ENCODE results near the gene KLF11.
A peak's percentile ranks its signal among the peaks of the same experiment; 100 is the strongest.

Gene KLF11

GRCh38 chr2:10067330-10067729 lies 24.0 kb downstream of the KLF11 start:
- no peak for DNase-seq (ENCODE audit: low read depth)
- no peak overlapping the region for H3K4me3 ChIP-seq (ENCODE audit: low read depth, low read length)
- TF ChIP-seq, protein P1, sequence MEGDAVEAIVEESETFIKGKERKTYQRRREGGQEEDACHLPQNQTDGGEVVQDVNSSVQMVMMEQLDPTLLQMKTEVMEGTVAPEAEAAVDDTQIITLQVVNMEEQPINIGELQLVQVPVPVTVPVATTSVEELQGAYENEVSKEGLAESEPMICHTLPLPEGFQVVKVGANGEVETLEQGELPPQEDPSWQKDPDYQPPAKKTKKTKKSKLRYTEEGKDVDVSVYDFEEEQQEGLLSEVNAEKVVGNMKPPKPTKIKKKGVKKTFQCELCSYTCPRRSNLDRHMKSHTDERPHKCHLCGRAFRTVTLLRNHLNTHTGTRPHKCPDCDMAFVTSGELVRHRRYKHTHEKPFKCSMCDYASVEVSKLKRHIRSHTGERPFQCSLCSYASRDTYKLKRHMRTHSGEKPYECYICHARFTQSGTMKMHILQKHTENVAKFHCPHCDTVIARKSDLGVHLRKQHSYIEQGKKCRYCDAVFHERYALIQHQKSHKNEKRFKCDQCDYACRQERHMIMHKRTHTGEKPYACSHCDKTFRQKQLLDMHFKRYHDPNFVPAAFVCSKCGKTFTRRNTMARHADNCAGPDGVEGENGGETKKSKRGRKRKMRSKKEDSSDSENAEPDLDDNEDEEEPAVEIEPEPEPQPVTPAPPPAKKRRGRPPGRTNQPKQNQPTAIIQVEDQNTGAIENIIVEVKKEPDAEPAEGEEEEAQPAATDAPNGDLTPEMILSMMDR (IDR thresholded peaks at IDR 0.05; ENCODE audit: low read depth, low read length, missing control alignments), result no peak

DNA sequence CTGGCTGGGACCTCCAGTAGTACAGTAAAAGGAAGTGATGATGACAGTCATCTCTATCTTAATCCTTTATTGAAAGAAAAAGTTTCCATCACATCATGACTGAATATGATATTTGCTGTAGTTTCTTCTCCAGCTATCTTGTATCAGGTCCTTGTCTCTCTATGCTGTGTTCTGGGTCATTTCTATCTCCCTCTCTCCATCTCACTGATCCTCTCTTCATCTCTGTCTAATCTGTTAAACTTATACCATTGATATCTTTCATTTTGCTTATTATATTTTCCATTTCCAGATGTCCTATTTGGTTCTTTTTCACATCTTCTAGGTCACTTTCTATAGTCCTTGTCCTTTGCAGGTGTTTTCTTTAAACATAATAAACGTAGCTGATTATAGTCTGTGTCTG lies 24.5 kb downstream of the KLF11 start:
- TF ChIP-seq, protein P1 (IDR thresholded peaks at IDR 0.05; ENCODE audit: low read depth, low read length, missing control alignments), result no peak
- H3K4me3 ChIP-seq (ENCODE audit: low read depth, low read length), result no peak overlapping the region
- DNase-seq (ENCODE audit: low read depth), result no peak

DNA sequence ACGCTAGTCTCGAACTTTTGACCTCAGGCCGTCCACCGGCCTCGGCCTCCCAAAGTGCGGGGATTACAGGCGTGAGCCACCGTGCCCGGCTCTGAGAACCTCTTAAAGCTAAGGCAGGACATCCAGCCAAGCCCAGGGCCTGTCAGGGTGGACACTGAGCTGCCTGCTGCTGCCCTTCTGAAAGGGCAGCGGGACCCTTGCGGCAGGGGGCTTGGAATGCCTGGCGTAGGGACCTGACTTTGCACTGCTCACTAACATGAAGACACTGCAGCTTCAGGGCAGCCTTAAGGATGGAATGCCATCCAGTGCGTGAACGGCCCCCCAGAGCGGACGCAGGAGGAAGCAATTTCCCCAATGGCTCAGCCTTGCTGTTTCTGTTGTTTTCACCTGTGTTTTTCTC lies 27.8 kb downstream of the KLF11 start:
- no peak for DNase-seq (ENCODE audit: low read depth)
- TF ChIP-seq, protein P1 (IDR thresholded peaks at IDR 0.05; ENCODE audit: low read depth, low read length, missing control alignments), result no peak

DNA sequence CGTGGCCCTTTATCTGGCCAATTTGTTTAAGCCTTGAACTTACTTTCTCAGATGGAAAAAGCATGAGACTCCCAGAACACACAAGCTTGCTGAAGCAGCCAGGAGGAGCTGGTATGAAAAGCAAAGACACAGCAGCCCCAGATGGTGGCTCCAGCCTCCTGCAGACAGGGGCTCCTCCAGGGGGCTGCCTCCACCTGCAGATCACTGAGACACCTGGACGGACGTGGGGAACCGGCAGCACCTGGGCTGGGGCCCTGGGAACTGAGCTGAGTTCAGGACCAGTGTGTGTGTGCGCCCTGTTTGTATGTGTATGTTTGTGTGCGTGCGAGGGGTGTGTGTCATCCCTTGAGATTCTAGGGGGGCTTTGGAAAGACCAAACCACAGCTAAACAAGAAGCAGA lies 28.2 kb downstream of the KLF11 start:
- H3K4me3 ChIP-seq (ENCODE audit: low read depth, low read length), result no peak overlapping the region
- TF ChIP-seq, protein P1 (IDR thresholded peaks at IDR 0.05; ENCODE audit: low read depth, low read length, missing control alignments), result no peak
- no peak for DNase-seq (ENCODE audit: low read depth)

More for the DNA sequence above, 27.8 kb downstream of the KLF11 start:
- H3K4me3 ChIP-seq (ENCODE audit: low read depth, low read length), result no peak overlapping the region

GRCh38 chr2:10072656-10073480 lies 29.5 kb downstream of the KLF11 start:
- peak; percentile 71 for DNase-seq (ENCODE audit: low read depth)
- TF ChIP-seq, protein P1 (IDR thresholded peaks at IDR 0.05; ENCODE audit: low read depth, low read length, missing control alignments), result peak; percentile 87
- H3K4me3 ChIP-seq (ENCODE audit: low read depth, low read length), result no peak overlapping the region

DNA sequence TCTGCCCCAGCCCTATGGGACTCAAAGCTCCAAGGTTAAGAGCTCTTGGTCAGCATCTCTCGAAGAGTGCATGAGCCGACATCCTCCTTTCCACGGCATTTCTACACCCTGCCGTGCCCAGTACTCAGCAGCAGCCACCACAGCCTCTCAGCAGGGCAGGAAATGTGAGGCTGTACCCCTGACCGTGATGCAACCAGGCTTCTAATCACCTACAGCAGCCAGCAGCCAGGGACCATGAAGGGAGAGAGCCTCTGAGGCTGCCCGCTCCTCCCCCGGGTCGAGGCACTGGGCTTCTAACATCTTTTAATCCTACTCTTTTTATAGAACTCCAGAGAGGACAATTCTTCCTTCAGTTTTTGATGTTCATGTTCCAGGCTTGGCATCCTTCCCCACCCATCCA lies 30.4 kb downstream of the KLF11 start:
- TF ChIP-seq, protein P1 (IDR thresholded peaks at IDR 0.05; ENCODE audit: low read depth, low read length, missing control alignments), result no peak
- no peak overlapping the region for H3K4me3 ChIP-seq (ENCODE audit: low read depth, low read length)
- no peak for DNase-seq (ENCODE audit: low read depth)

DNA sequence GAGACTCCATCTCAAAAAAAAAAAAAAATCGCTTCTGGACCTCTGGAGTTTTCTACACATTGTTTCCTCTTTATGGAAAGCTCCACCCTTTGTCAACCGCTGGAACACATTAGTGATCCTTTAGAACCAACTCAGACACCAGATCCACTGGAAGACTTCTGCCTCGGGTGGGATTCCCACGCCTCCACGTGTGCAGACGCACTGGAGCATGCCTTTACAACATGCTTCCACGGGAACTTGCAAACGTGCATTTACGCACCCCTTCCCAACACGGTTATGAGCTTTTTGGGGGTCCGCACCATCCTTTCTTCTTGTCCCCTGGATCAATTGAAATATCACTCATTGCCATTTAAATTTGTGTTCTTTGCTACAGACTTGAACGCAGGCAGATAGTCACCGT lies 31.8 kb downstream of the KLF11 start:
- TF ChIP-seq, protein P1 (IDR thresholded peaks at IDR 0.05; ENCODE audit: low read depth, low read length, missing control alignments), result no peak
- no peak for DNase-seq (ENCODE audit: low read depth)
- H3K4me3 ChIP-seq (ENCODE audit: low read depth, low read length), result no peak overlapping the region
